Chondrocyte (in vitro differentiated cells): ENCODE measurements around the gene NUF2. TPM values are rescaled to one million over a fixed set of nuclear protein-coding genes. Genes with fewer than 3 reads are reported as not detected.

Experiments used
- DNase-seq: peaks from one replicate; pipeline ENCODE4 v3.0.0; 2021; ENCODE audit warnings: mixed read lengths, low spot score
- H3K27ac Mint-ChIP-seq: one replicate; pipeline ENCODE4 v1.8.0; 2021; ENCODE audit warnings: mild to moderate bottlenecking, moderate library complexity, mixed read lengths; ENCODE audit not compliant: unreplicated experiment
- H3K27me3 Mint-ChIP-seq: 2 replicates; pipeline ENCODE4 v1.8.0; 2021; ENCODE audit warnings: low read depth, mixed read lengths
- H3K36me3 Mint-ChIP-seq: 2 replicates; pipeline ENCODE4 v1.8.0; 2021; ENCODE audit warnings: low read depth, mixed read lengths
- H3K4me1 Mint-ChIP-seq: 2 replicates; pipeline ENCODE4 v1.8.0; 2021; ENCODE audit warnings: low read depth, mild to moderate bottlenecking, mixed read lengths
- H3K4me3 Mint-ChIP-seq: one replicate; pipeline ENCODE4 v1.8.0; 2021; ENCODE audit warnings: mild to moderate bottlenecking, moderate library complexity, mixed read lengths; ENCODE audit not compliant: unreplicated experiment
- H3K9me3 Mint-ChIP-seq: 2 replicates; pipeline ENCODE4 v1.8.0; 2021; ENCODE audit warnings: low read depth, mixed read lengths
- CTCF ChIP-seq: fragments of 200-600 bp; sonication (generic); IDR thresholded peaks from 2 replicates; pipeline ENCODE4 v1.5.0; 2021; ENCODE audit warnings: antibody characterized with exemption, mild to moderate bottlenecking, moderate library complexity
- total RNA-seq: library from RNA; stranded (reverse); gene quantifications from 3 replicates; pipeline ENCODE4 v1.2.1, GENCODE V29; 2021

NUF2 gene
- total RNA-seq, 1 donor from 2014 or later, result 4.3 TPM

GRCh38 chr1:163298365-163298764 lies 23.4 kb upstream of the NUF2 start:
- H3K36me3 Mint-ChIP-seq, result no peaks in the 10 kb centered on the region
- H3K27ac Mint-ChIP-seq, result no peak overlapping the region

GRCh38 chr1:163300568-163300967 lies 21.2 kb upstream of the NUF2 start:
- no peak for TF ChIP-seq CTCF
- no peaks in the 10 kb centered on the region for H3K36me3 Mint-ChIP-seq
- H3K4me1 Mint-ChIP-seq, result peaks cover 2% of the 10 kb centered on the region

More at GRCh38 chr1:163298365-163298764, 23.4 kb upstream of the NUF2 start:
- H3K27me3 Mint-ChIP-seq, result no peaks in the 10 kb centered on the region
- no peak overlapping the region for H3K4me3 Mint-ChIP-seq
- no peak for TF ChIP-seq CTCF
- H3K9me3 Mint-ChIP-seq, result no peaks in the 10 kb centered on the region
- DNase-seq, result no peak
- peaks cover 2% of the 10 kb centered on the region for H3K4me1 Mint-ChIP-seq

GRCh38 chr1:163303561-163303960 lies 18.2 kb upstream of the NUF2 start:
- H3K9me3 Mint-ChIP-seq, result no peaks in the 10 kb centered on the region
- no peak overlapping the region for H3K4me3 Mint-ChIP-seq
- no peak overlapping the region for H3K27ac Mint-ChIP-seq
- H3K27me3 Mint-ChIP-seq, result no peaks in the 10 kb centered on the region
- DNase-seq, result no peak
- no peaks in the 10 kb centered on the region for H3K36me3 Mint-ChIP-seq
- TF ChIP-seq CTCF, result no peak
- peaks cover 4% of the 10 kb centered on the region for H3K4me1 Mint-ChIP-seq

More at GRCh38 chr1:163300568-163300967, 21.2 kb upstream of the NUF2 start:
- DNase-seq, result no peak
- Mint-ChIP-seq H3K4me3 (no peak overlapping the region), H3K27ac (no peak overlapping the region), H3K9me3 (no peaks in the 10 kb centered on the region), H3K27me3 (no peaks in the 10 kb centered on the region)

- no peak for DNase-seq
- Mint-ChIP-seq H3K27me3 (no peaks in the 10 kb centered on the region), H3K27ac (no peak overlapping the region), H3K4me1 (peaks cover 6% of the 10 kb centered on the region), H3K9me3 (no peaks in the 10 kb centered on the region), H3K36me3 (no peaks in the 10 kb centered on the region), H3K4me3 (no peak overlapping the region)
- no peak for TF ChIP-seq CTCF
Observed at GRCh38 chr1:163305441-163305840, 16.3 kb upstream of the NUF2 start.

GRCh38 chr1:163307479-163308171 lies 14.1 kb upstream of the NUF2 start:
- H3K27me3 Mint-ChIP-seq, result no peaks in the 10 kb centered on the region
- no peak for TF ChIP-seq CTCF
- peaks cover 6% of the 10 kb centered on the region for H3K4me1 Mint-ChIP-seq
- H3K9me3 Mint-ChIP-seq, result no peaks in the 10 kb centered on the region
- H3K4me3 Mint-ChIP-seq, result no peak overlapping the region
- DNase-seq, result no peak
- H3K27ac Mint-ChIP-seq, result no peak overlapping the region
- H3K36me3 Mint-ChIP-seq, result no peaks in the 10 kb centered on the region
